Activated CD4-positive, alpha-beta T cell treated with anti-CD3 and anti-CD28 coated beads, Interleukin-2, amount 50 U/mL, for 4 hours (primary cell): Measurements from ENCODE around the gene CABCOCO1.

Experiments
- DNase-seq, 2 experiments: peaks; one replicate each; pipeline ENCODE4 v3.0.0-alpha.2; 2020

The CABCOCO1 gene

DNA sequence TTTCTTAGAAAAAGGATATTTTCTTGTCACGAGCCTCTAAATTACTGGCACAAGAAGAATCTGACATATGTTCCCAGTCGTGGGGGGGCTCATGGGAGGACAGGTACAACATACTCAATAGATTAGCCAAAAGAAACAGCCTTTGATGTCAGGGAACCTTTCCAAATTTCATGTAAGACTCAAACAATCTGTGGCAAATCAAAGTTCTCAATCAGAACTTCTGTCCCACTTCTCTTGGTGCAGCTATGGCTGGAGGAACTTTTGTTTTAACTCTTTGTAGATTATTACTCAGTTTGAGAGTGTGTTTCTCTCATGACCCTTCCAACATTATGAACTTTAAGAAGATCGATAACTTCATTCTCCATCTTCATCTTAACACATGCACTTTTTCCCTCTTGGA lies 124.4 kb downstream of the CABCOCO1 start:
- DNase-seq = no peak

DNA sequence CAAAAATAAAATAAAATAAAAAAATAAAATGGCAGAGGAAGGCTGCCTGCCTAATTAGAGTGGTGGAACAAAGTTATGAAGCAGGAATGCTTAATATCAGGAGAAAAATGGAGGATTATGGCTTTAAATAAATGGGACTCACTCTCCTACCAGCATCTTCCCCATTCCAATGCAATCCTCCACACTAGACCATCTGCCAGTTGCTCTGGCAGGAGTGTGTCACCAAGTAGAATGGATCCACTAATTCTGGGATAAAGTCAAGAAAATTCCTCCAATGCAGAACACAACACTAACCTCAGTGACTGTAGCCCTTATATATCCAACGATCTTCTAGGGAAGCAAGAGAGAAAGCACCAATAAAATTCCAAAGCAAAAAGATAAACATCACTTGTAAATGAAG lies 126.3 kb downstream of the CABCOCO1 start:
- DNase-seq = no peak

- DNase-seq = no peak
These were observed 128.5 kb downstream of the CABCOCO1 start for GRCh38 chr10:61791216-61791615.

DNA sequence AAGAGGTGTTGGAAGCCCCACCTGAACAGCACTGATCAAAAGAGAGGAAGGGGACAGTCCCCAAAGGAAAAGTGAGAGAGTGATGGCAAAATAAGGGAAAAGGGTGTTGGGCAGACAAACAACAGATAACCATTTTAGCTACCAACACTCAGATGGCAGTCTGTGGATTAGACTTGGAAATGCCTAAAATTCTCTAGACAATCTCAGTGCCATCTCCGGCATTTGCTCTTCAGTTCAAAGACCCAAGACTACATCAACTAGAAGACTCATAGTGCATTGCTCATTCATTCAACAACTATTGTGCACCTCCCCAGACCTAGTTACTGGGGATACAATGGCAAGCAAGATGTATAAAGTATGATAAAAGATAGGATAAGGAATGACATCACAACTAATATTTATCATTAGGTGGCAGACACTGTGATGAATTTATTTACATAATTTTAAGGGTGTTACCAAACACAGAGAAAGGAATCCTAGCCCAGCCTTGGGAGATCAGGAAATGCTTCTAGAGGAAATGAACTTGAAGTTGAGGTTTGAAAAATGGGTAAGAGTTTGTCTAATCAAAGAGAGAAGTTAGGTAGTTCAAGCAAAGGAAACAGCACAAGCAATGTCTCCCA lies 129.5 kb downstream of the CABCOCO1 start:
- no peak for DNase-seq

GRCh38 chr10:61792921-61793320 lies 130.2 kb downstream of the CABCOCO1 start:
- DNase-seq = no peak

- DNase-seq = no peak
These were observed 131.3 kb downstream of the CABCOCO1 start for GRCh38 chr10:61793760-61794703.

- no peak for DNase-seq
These were observed 132.4 kb downstream of the CABCOCO1 start for GRCh38 chr10:61795147-61795546.

GRCh38 chr10:61795551-61795950 lies 132.8 kb downstream of the CABCOCO1 start:
- no peak for DNase-seq

GRCh38 chr10:61796785-61797184 lies 134.1 kb downstream of the CABCOCO1 start:
- DNase-seq = no peak

DNA sequence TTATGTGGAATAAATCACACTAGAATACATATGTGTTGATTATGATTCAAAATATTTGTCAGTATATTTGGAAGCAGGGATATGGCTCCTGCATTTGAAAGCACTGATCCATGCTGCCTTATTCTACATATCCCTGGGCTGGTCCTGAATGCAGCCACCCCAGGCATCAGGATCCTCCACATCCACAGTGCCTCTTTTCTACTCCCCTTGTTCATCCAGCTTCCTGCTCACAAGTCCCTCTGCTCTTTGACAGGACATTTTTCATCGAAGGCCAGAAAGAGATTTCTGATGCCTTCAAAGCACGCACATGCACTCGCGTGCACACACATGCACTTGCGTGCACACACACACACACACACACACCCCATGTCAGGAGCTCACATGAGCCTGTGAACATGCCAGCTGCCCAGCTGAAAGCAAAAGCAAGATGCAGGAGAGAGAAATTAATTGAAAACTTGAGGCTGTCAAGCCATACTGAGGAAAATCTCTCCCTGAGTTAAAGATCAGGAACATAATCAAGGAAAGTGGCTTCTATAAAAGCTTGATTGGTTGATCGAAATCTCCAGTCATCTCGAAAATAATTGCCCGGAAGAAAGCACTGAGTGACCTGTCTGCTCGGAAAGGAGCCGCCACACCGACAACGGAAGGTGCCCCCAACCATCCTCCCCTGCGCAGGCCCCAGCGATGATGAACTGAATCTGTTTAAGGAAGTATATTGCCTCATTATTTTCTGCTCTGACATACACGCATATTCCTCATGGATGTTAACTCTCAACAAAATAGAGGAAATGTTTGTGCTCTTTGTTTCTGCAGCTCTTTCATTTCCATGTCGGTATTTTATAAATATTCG lies 134.8 kb downstream of the CABCOCO1 start:
- no peak for DNase-seq

- DNase-seq = no peak
These were observed 136.0 kb downstream of the CABCOCO1 start for GRCh38 chr10:61798713-61799112.

DNA sequence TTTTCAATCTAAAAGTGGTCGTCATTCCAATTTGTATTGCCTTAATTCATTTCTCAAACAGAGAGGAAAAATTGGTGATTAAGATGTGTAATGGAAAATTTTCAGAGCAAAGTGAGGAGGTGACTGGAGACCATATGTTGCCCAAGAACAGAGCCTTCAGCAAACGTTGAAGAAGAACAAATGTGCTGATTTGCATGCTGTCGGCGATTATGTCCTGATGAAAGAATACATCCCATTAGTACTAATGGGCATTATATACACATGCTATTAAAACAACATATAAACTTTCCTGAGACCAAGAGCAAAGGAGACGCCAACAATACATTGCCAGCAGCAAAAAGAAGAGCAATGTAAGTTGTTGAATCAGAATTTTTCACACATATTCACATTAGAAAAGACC lies 138.8 kb downstream of the CABCOCO1 start:
- no peak for DNase-seq

- no peak for DNase-seq
These were observed 140.5 kb downstream of the CABCOCO1 start for GRCh38 chr10:61803269-61803668.

GRCh38 chr10:61804414-61804813 lies 141.7 kb downstream of the CABCOCO1 start:
- DNase-seq = no peak

GRCh38 chr10:61805091-61805490 lies 142.4 kb downstream of the CABCOCO1 start:
- no peak for DNase-seq

DNA sequence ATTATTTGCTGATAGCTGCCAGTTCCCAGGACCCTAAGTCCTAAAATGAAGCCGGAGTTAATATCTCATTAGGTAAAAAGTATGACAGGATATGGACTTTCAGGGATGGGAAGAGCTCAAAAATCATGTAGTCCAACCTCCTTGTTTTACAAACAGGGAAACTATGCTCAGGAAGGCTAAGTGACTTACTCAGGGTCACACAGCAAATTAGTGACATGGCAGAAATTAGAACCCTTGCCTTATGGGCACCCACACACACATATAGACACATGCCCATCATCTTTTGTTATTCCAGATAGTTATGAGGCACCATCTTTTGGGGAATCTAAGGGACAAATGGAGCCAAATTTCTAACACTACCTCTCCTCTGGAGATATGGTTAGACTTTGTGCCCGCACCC lies 147.5 kb downstream of the CABCOCO1 start:
- DNase-seq = no peak

DNA sequence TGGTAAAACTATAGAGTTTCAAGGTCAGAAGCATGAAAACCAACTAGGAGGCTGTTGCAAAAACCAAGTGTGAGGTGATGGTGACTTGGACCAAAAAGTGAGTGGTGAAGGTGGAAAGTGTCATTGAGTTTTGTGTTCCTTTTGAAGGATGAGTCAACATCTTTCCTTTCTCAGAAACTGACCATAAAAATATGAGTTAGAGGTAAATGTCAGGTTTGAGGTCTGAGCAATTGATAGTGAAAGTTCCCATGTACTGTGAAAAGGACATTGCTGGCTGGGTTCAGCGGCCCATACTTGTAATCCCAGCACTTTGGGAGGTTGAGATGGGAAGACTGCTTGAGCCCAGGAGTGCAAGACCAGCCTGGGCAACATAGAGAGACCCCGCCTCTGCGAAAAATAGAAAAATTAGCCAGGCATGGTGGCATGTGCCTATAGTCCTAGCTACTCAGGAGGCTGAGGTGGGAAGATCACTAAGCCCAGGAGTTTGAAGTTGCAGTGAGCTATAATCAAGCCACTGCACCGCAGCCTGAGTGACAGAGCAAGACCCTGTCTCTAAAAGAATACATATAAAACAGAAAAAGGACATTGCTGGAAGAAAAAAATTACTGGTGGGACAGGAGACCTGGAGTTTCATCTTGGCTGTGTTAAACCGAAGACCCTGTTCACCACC lies 149.5 kb downstream of the CABCOCO1 start:
- DNase-seq = no peak

GRCh38 chr10:61812920-61813319 lies 150.2 kb downstream of the CABCOCO1 start:
- DNase-seq = no peak

GRCh38 chr10:61814160-61814559 lies 151.4 kb downstream of the CABCOCO1 start:
- DNase-seq = no peak

DNA sequence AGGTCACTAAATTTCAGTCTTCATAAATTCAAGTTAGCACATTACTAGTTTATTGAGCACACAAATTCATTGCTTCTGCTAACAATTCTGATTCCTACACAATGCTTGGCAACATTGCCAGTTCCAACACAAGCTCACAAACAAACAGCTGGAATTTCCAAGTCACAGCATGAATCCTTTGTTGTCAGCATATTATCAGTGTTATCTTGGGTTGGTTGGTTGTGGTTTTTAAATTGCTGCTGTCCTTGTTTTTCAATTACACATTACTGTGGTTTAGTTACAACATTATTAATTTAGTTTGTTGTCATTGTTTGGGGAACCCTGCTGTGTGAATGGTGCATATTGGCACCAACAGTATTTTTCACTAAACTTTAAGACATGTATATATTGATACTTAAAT lies 152.8 kb downstream of the CABCOCO1 start:
- no peak for DNase-seq
